ENCODE data around the gene C1RL.
"Not testable (repeated sequence)": the region's sequence is repeated elsewhere in the genome, so short reads cannot be mapped to it uniquely, and the experiment has no call there.

C1RL gene

GRCh38 chr12:7116916-7117315, 7.9 kb upstream of the C1RL start:
- H3K4me1 ChIP-seq = no peaks in the 10 kb centered on the region
- no peak for DNase-seq (ENCODE audit: low spot score in 2 of 2)
- no peaks in the 10 kb centered on the region for H3K9me3 ChIP-seq
- in situ Hi-C loops (cut with MboI; ENCODE audit: low sequenced_read_pairs) = loop anchor here (10.0 to 25.0 kb wide), 2 partner anchors 172 to 380 kb away; partner anchors contain the start of genes C12orf57 and RNU7-1
- H3K27me3 ChIP-seq (ENCODE audit: low read depth) = no peaks in the 10 kb centered on the region
- H3K36me3 ChIP-seq (replicated peaks) = peaks cover 3% of the 10 kb centered on the region; the same call in 1 of the 2 replicates
- H3K4me3 ChIP-seq = no peak overlapping the region

- H3K4me3 ChIP-seq = no peak overlapping the region
- in situ Hi-C loops (cut with MboI; ENCODE audit: low sequenced_read_pairs) = loop anchor here (10.0 to 25.0 kb wide), 2 partner anchors 171 to 379 kb away; partner anchors contain the start of genes C12orf57 and RNU7-1
These were observed 7.2 kb upstream of the C1RL start for GRCh38 chr12:7116196-7116595.

DNA sequence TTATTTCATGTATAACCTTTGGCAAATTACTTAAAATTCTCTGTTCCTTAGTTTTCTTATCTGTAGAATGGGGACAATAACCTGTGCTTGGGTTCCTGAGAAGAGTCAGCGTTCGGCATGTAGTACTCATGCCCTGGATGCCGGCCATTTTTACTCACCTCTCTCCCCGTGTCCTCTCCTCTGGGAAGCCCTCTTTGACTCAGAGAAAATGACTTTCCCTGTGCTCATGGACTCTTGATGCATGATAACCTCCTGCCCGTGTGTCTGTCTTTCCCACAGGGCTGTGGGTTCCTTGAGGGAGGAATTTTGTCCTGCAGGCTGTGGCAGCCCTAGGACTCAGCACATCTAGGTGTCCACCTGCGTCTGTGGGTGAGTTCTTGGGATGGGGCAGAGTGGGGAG, 5.8 kb upstream of the C1RL start:
- DNase-seq (ENCODE audit: low spot score in 2 of 2) = no peak
- no peaks in the 10 kb centered on the region for H3K9me3 ChIP-seq
- H3K27me3 ChIP-seq (ENCODE audit: low read depth) = no peaks in the 10 kb centered on the region
- no peaks in the 10 kb centered on the region for H3K4me1 ChIP-seq
- peaks cover 3% of the 10 kb centered on the region; the same call in 1 of the 2 replicates for H3K36me3 ChIP-seq (replicated peaks)
- in situ Hi-C loops (cut with MboI; ENCODE audit: low sequenced_read_pairs) = loop anchor here (10.0 to 25.0 kb wide), 2 partner anchors 170 to 378 kb away; partner anchors contain the start of genes C12orf57 and RNU7-1
- H3K4me3 ChIP-seq = no peak overlapping the region

More at GRCh38 chr12:7116196-7116595, 7.2 kb upstream of the C1RL start:
- H3K4me1 ChIP-seq = no peaks in the 10 kb centered on the region
- no peaks in the 10 kb centered on the region for H3K27me3 ChIP-seq (ENCODE audit: low read depth)
- peaks cover 3% of the 10 kb centered on the region; the same call in 1 of the 2 replicates for H3K36me3 ChIP-seq (replicated peaks)
- DNase-seq (ENCODE audit: low spot score in 2 of 2) = no peak
- no peaks in the 10 kb centered on the region for H3K9me3 ChIP-seq

- DNase-seq (ENCODE audit: low spot score in 2 of 2) = no peak
- Histone ChIP-seq H3K9me3 (no peaks in the 10 kb centered on the region), H3K4me1 (no peaks in the 10 kb centered on the region), H3K4me3 (no peak overlapping the region), H3K36me3 (replicated peaks) (peaks cover 3% of the 10 kb centered on the region; the same call in 1 of the 2 replicates), H3K27me3 (ENCODE audit: low read depth) (no peaks in the 10 kb centered on the region)
- in situ Hi-C loops (cut with MboI; ENCODE audit: low sequenced_read_pairs) = loop anchor here (10.0 to 25.0 kb wide), 2 partner anchors 169 to 377 kb away; partner anchors contain the start of genes C12orf57 and RNU7-1
These were observed 5.0 kb upstream of the C1RL start for GRCh38 chr12:7114008-7114407.

GRCh38 chr12:7113389-7113871, 4.4 kb upstream of the C1RL start:
- Histone ChIP-seq H3K4me3 (no peak overlapping the region), H3K36me3 (replicated peaks) (peaks cover 3% of the 10 kb centered on the region; the same call in 1 of the 2 replicates), H3K9me3 (no peaks in the 10 kb centered on the region), H3K4me1 (no peaks in the 10 kb centered on the region), H3K27me3 (ENCODE audit: low read depth) (no peaks in the 10 kb centered on the region)
- in situ Hi-C loops (cut with MboI; ENCODE audit: low sequenced_read_pairs) = loop anchor here (10.0 to 25.0 kb wide), 2 partner anchors 169 to 376 kb away; partner anchors contain the start of genes C12orf57 and RNU7-1
- DNase-seq (ENCODE audit: low spot score in 2 of 2) = peak; percentile 21 to 51

GRCh38 chr12:7112041-7112440, 3.0 kb upstream of the C1RL start:
- no peak for DNase-seq (ENCODE audit: low spot score in 2 of 2)
- Histone ChIP-seq H3K36me3 (replicated peaks) (peaks cover 3% of the 10 kb centered on the region; the same call in 1 of the 2 replicates), H3K4me1 (no peaks in the 10 kb centered on the region; the same call in 1 of the 2 replicates), H3K4me3 (no peak overlapping the region), H3K9me3 (no peaks in the 10 kb centered on the region), H3K27me3 (ENCODE audit: low read depth) (no peaks in the 10 kb centered on the region)
- in situ Hi-C loops (cut with MboI; ENCODE audit: low sequenced_read_pairs) = loop anchor here (10.0 to 25.0 kb wide), 2 partner anchors 167 to 375 kb away; partner anchors contain the start of genes C12orf57 and RNU7-1

GRCh38 chr12:7110661-7111060, 1.6 kb upstream of the C1RL start:
- in situ Hi-C loops (cut with MboI; ENCODE audit: low sequenced_read_pairs) = loop anchor here (10.0 to 25.0 kb wide), 2 partner anchors 166 to 373 kb away; partner anchors contain the start of genes C12orf57 and RNU7-1
- H3K9me3 ChIP-seq = no peaks in the 10 kb centered on the region

GRCh38 chr12:7109572-7109920, 532 bp upstream of the C1RL start:
- in situ Hi-C loops (cut with MboI; ENCODE audit: low sequenced_read_pairs) = loop anchor here (25.0 kb wide), 1 partner anchor 372 kb away; no protein-coding TSS in a partner anchor
- DNase-seq (ENCODE audit: low spot score in 2 of 2) = no peak
- H3K36me3 ChIP-seq (replicated peaks) = peaks cover 4% of the 10 kb centered on the region; the same call in 1 of the 2 replicates
- H3K9me3 ChIP-seq = no peaks in the 10 kb centered on the region
- H3K4me3 ChIP-seq = peak overlapping the region; percentile 48
- H3K27me3 ChIP-seq (ENCODE audit: low read depth) = no peaks in the 10 kb centered on the region
- no peaks in the 10 kb centered on the region; the same call in 1 of the 2 replicates for H3K4me1 ChIP-seq

More at GRCh38 chr12:7110661-7111060, 1.6 kb upstream of the C1RL start:
- H3K27me3 ChIP-seq (ENCODE audit: low read depth) = no peaks in the 10 kb centered on the region
- DNase-seq (ENCODE audit: low spot score in 2 of 2) = no peak
- no peaks in the 10 kb centered on the region; the same call in 1 of the 2 replicates for H3K4me1 ChIP-seq
- no peak overlapping the region for H3K4me3 ChIP-seq
- peaks cover 7% of the 10 kb centered on the region; the same call in 1 of the 2 replicates for H3K36me3 ChIP-seq (replicated peaks)

GRCh38 chr12:7108003-7108795, 815 bp downstream of the C1RL start:
- peak; percentile 52 to 81 for DNase-seq (ENCODE audit: low spot score in 2 of 2)
- no peaks in the 10 kb centered on the region for H3K27me3 ChIP-seq (ENCODE audit: low read depth)
- peak overlapping the region; percentile 48 for H3K4me3 ChIP-seq
- H3K9me3 ChIP-seq = no peaks in the 10 kb centered on the region
- 0 out of 2 replicates have a peak, but pooled peaks cover 4% of the 10 kb centered on the region for H3K36me3 ChIP-seq (replicated peaks)
- in situ Hi-C loops (cut with MboI; ENCODE audit: low sequenced_read_pairs) = loop anchor here (25.0 kb wide), 1 partner anchor 371 kb away; no protein-coding TSS in a partner anchor
- H3K4me1 ChIP-seq = no peaks in the 10 kb centered on the region; the same call in 1 of the 2 replicates

DNA sequence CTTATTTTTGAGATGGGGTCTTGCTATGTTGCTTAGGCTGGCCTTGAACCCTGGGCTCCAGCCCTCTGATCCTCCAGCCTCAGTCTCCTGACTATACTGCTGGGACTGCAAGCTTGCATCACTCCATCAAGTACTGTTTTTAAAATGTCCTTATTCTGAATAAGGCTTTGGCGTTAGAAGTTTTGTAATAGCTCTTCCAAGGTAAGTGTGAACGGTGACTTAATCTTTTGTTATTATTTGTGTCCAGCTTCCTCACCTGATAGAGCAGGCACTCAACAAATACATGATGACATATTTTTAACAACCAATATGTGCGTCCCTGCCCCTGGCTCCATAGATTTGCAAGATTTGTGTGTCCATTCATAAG, 1.4 kb downstream of the C1RL start:
- Histone ChIP-seq H3K4me1 (no peaks in the 10 kb centered on the region; the same call in 1 of the 2 replicates), H3K4me3 (peak overlapping the region; percentile 48), H3K27me3 (ENCODE audit: low read depth) (no peaks in the 10 kb centered on the region), H3K36me3 (replicated peaks) (0 out of 2 replicates have a peak, but pooled peaks cover 4% of the 10 kb centered on the region), H3K9me3 (no peaks in the 10 kb centered on the region)
- DNase-seq (ENCODE audit: low spot score in 2 of 2) = no peak
- in situ Hi-C loops (cut with MboI; ENCODE audit: low sequenced_read_pairs) = loop anchor here (25.0 kb wide), 1 partner anchor 370 kb away; no protein-coding TSS in a partner anchor

GRCh38 chr12:7107181-7107580, 1.8 kb downstream of the C1RL start:
- H3K36me3 ChIP-seq (replicated peaks); DNase-seq (ENCODE audit: low spot score in 2 of 2); H3K4me3 ChIP-seq: not testable (repeated sequence)

GRCh38 chr12:7106082-7106481, 2.9 kb downstream of the C1RL start:
- no peaks in the 10 kb centered on the region; the same call in 1 of the 2 replicates for H3K4me1 ChIP-seq
- H3K4me3 ChIP-seq = no peak overlapping the region
- H3K27me3 ChIP-seq (ENCODE audit: low read depth) = no peaks in the 10 kb centered on the region
- 0 out of 2 replicates have a peak, but pooled peaks cover 4% of the 10 kb centered on the region for H3K36me3 ChIP-seq (replicated peaks)
- DNase-seq (ENCODE audit: low spot score in 2 of 2) = no peak
- H3K9me3 ChIP-seq = no peaks in the 10 kb centered on the region
- in situ Hi-C loops (cut with MboI; ENCODE audit: low sequenced_read_pairs) = loop anchor here (25.0 kb wide), 1 partner anchor 369 kb away; no protein-coding TSS in a partner anchor

More at GRCh38 chr12:7107181-7107580, 1.8 kb downstream of the C1RL start:
- H3K4me1 ChIP-seq; H3K27me3 ChIP-seq (ENCODE audit: low read depth); H3K9me3 ChIP-seq: not testable (repeated sequence)
- in situ Hi-C loops (cut with MboI; ENCODE audit: low sequenced_read_pairs) = loop anchor here (25.0 kb wide), 1 partner anchor 370 kb away; no protein-coding TSS in a partner anchor

Measured in HAP-1 (cell line).